Neural cell (in vitro differentiated cells): ENCODE results near the gene CDRT4. TPM values are rescaled to one million over a fixed set of nuclear protein-coding genes. Genes with fewer than 3 reads are reported as not detected.

Experiments
- H2AFZ ChIP-seq: fragments of 200-600, 300-800 bp; sonication (generic), shearing (Covaris generic); 2 replicates; pipeline ENCODE4 v1.6.0; 2014; ENCODE audit warnings: low read depth, mild to moderate bottlenecking, antibody characterized with exemption, low read length, moderate library complexity
- H3F3A ChIP-seq: fragments of 200-600 bp; shearing (Covaris generic); 2 replicates; pipeline ENCODE4 v1.6.1; 2016; ENCODE audit warnings: mild to moderate bottlenecking, moderate library complexity, mixed read lengths, antibody characterized with exemption, low read length; ENCODE audit not compliant: insufficient read depth, poor library complexity, severe bottlenecking
- H3K27ac ChIP-seq: fragments of 200-600, 300-800 bp; sonication (generic), shearing (Covaris generic); 2 replicates; pipeline ENCODE4 v1.5.1; 2014; ENCODE audit warnings: mild to moderate bottlenecking, low read length, moderate library complexity
- H3K27me3 ChIP-seq: fragments of 300-800, 200-600 bp; sonication (generic), shearing (Covaris generic); 2 replicates; pipeline ENCODE4 v1.6.0; 2014; ENCODE audit warnings: mild to moderate bottlenecking, low read depth, low read length, moderate library complexity; ENCODE audit not compliant: insufficient read depth
- H3K36me3 ChIP-seq: fragments of 300-800, 200-600 bp; sonication (generic), shearing (Covaris generic); 2 replicates; pipeline ENCODE4 v1.5.1; 2014; ENCODE audit warnings: mild to moderate bottlenecking, antibody characterized with exemption, low read length, moderate library complexity; ENCODE audit not compliant: insufficient read depth
- H3K4me2 ChIP-seq: fragments of 300-800, 200-600 bp; sonication (generic), shearing (Covaris generic); 2 replicates; pipeline ENCODE4 v1.6.0; 2014; ENCODE audit warnings: mild to moderate bottlenecking, low read length
- H3K4me3 ChIP-seq: fragments of 300-800, 200-600 bp; sonication (generic), shearing (Covaris generic); 2 replicates; pipeline ENCODE4 v1.5.1; 2014; ENCODE audit warnings: mild to moderate bottlenecking, low read length, moderate library complexity
- H3K79me2 ChIP-seq: fragments of 200-600 bp; shearing (Covaris generic); replicated peaks from 2 replicates; pipeline ENCODE4 v1.6.0; 2014; ENCODE audit warnings: mild to moderate bottlenecking, low read length, moderate library complexity; ENCODE audit not compliant: insufficient read depth
- H3K9ac ChIP-seq: fragments of 300-800, 200-600 bp; sonication (generic), shearing (Covaris generic); 2 replicates; pipeline ENCODE4 v1.6.1; 2016; ENCODE audit warnings: mild to moderate bottlenecking, low read length, mixed read lengths
- H3K9me2 ChIP-seq: fragments of 200-600 bp; shearing (Covaris generic); 2 replicates; pipeline ENCODE4 v1.6.1; 2016; ENCODE audit warnings: mild to moderate bottlenecking, low read length, mixed read lengths; ENCODE audit not compliant: insufficient read depth
- H3K9me3 ChIP-seq: fragments of 200-600, 300-800 bp; sonication (generic), shearing (Covaris generic); 2 replicates; pipeline ENCODE4 v1.6.1; 2016; ENCODE audit warnings: mild to moderate bottlenecking, mixed run types, low read length, moderate library complexity, mixed read lengths
- H4K20me1 ChIP-seq: fragments of 200-600 bp; shearing (Covaris generic); 2 replicates; pipeline ENCODE4 v1.6.1; 2016; ENCODE audit warnings: mild to moderate bottlenecking, mixed run types; ENCODE audit not compliant: insufficient read depth
- CTCF ChIP-seq: fragments of 450-650 bp; IDR thresholded peaks from 2 replicates; pipeline ENCODE4 v1.5.1; 2014; ENCODE audit warnings: antibody characterized with exemption, mild to moderate bottlenecking, moderate library complexity; ENCODE audit not compliant: poor library complexity, severe bottlenecking
- EP300 ChIP-seq: fragments of 450-650 bp; conservative IDR thresholded peaks from 2 replicates; pipeline ENCODE4 v1.6.1; 2014; ENCODE audit warnings: antibody characterized with exemption, mild to moderate bottlenecking, moderate library complexity; ENCODE audit not compliant: poor library complexity, severe bottlenecking
- EZH2 ChIP-seq: fragments of 200-600, 300-800 bp; shearing (Covaris generic), sonication (generic); IDR thresholded peaks from 2 replicates; pipeline ENCODE4 v1.6.1; 2014; ENCODE audit warnings: antibody characterized with exemption, low read length, borderline replicate concordance, mild to moderate bottlenecking; ENCODE audit not compliant: insufficient read depth, poor library complexity, severe bottlenecking
- MXI1 ChIP-seq: fragments of 450-650 bp; conservative IDR thresholded peaks from 2 replicates; pipeline ENCODE4 v1.6.1; 2014; ENCODE audit warnings: antibody characterized with exemption, mild to moderate bottlenecking; ENCODE audit not compliant: poor library complexity, severe bottlenecking
- POLR2AphosphoS5 ChIP-seq: IDR thresholded peaks from 2 replicates; pipeline ENCODE4 v1.6.1; 2012
- RAD21 ChIP-seq: fragments of 450-650 bp; conservative IDR thresholded peaks from 2 replicates; pipeline ENCODE4 v1.6.1; 2014; ENCODE audit warnings: antibody characterized with exemption, mild to moderate bottlenecking, moderate library complexity
- REST ChIP-seq: IDR thresholded peaks from 2 replicates; pipeline ENCODE4 v1.6.1; 2012; ENCODE audit warnings: borderline replicate concordance
- SMC3 ChIP-seq: fragments of 450-650 bp; conservative IDR thresholded peaks from 2 replicates; pipeline ENCODE4 v1.6.1; 2014; ENCODE audit warnings: antibody characterized with exemption, mild to moderate bottlenecking, moderate library complexity; ENCODE audit not compliant: poor library complexity
- TAF1 ChIP-seq: IDR thresholded peaks from 2 replicates; pipeline ENCODE4 v1.6.1; 2012; ENCODE audit warnings: low read depth
- polyA plus RNA-seq: library from polyadenylated mRNA; depleted of rRNA; stranded (reverse); fragments of >200 nt; gene quantifications from 2 replicates; pipeline ENCODE4 v1.2.3, GENCODE V29; 2014

The CDRT4 gene
- polyA plus RNA-seq, 1 donor from 2014 or later = 22.5 TPM

GRCh38 chr17:15432807-15433611 is 34.4 kb downstream of the CDRT4 start:
- H3K27ac ChIP-seq = no peak overlapping the region

GRCh38 chr17:15431766-15432165 is 35.7 kb downstream of the CDRT4 start:
- Histone ChIP-seq H3F3A (no peaks in the 10 kb centered on the region), H4K20me1 (no peaks in the 10 kb centered on the region), H3K9me2 (no peaks in the 10 kb centered on the region), H3K27ac (no peak overlapping the region), H3K4me3 (no peak overlapping the region), H3K36me3 (peaks cover 9% of the 10 kb centered on the region), H3K27me3 (no peaks in the 10 kb centered on the region), H3K4me2 (no peak overlapping the region), H3K9me3 (no peaks in the 10 kb centered on the region), H2AFZ (no peak overlapping the region), H3K79me2 (no peaks in the 10 kb centered on the region), H3K9ac (no peak overlapping the region)
- TF ChIP-seq RAD21 (no peak), TAF1 (no peak), EZH2 (no peak), SMC3 (no peak), EP300 (no peak), MXI1 (no peak), CTCF (no peak)

More at GRCh38 chr17:15432807-15433611, 34.4 kb downstream of the CDRT4 start:
- H3K9me2 ChIP-seq = no peaks in the 10 kb centered on the region
- no peak overlapping the region for H3K4me3 ChIP-seq
- no peaks in the 10 kb centered on the region for H3K79me2 ChIP-seq
- H2AFZ ChIP-seq = no peak overlapping the region
- H3K9me3 ChIP-seq = no peaks in the 10 kb centered on the region
- no peaks in the 10 kb centered on the region for H4K20me1 ChIP-seq
- H3K36me3 ChIP-seq = peaks cover 9% of the 10 kb centered on the region
- H3K9ac ChIP-seq = no peak overlapping the region
- H3F3A ChIP-seq = no peaks in the 10 kb centered on the region
- TF ChIP-seq TAF1 = no peak
- TF ChIP-seq EP300 = no peak
- no peak for TF ChIP-seq CTCF
- no peak for TF ChIP-seq REST
- no peak for TF ChIP-seq MXI1
- no peak for TF ChIP-seq SMC3
- no peak for TF ChIP-seq RAD21
- TF ChIP-seq EZH2 = no peak
- no peak for TF ChIP-seq POLR2AphosphoS5
- no peak overlapping the region for H3K4me2 ChIP-seq
- H3K27me3 ChIP-seq = no peaks in the 10 kb centered on the region
